ENCODE data around the gene S100A12.

Gene S100A12

DNA sequence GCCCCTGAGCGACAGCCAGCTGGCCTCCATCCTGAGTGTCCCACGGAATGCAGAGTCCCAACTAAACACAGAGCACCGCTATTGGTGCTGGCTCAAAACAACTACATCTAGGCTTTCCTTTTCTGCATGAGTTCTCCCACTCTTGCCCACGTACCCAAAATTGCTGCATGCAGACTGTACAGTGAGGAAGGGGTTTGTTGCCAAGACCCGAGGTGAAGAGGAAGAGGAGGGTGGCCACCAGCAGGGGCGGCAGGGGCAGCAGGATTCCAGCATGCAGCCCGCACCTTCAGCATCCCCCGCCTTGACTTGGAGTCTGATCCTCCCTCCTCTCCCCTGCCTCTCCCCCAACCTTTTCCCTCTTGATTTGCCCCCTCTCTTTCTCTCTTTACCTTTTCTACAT lies 9.7 kb downstream of the S100A12 start:
- no peak for DNase-seq

DNA sequence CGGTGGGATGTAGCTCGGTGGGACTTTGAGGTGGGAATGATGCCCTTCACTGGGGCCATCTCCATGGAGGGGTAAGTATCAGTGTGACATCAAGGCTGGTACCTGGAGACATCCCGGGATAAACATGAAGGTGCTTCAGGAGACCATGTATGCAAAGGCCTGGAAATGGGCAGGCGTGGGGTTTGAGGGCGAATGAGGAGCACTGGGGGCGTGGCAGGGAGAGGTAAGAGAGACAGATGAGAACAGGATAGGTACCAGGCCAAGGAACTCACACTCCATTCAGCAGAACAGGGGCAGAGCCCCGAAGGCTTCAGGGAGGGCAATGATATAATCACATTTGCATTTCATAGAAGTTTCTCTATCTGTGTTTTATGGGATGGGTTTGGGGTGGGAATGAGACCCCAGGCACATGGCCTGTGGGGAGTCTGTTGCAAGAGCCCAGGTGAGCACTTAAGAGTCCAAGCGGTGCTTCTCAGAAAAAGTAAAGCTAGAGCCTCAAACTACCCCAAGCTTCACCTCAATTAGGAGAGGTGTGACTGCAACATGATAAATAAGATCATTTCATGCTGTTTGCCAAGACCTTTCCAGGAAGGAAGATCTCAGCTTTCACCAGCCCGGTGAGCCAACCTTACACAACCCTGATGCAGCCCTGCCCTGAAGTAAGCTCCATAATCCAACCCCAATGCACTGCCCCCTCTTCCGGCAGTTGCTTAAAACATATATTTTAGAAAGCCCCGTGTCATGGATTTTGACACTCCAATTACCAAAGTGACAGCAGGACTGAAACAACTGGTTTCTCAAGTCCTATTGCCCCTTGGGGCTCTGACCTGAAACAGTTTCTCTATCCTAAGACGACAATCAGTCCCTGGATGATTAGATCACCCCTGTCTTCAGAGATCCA lies 10.4 kb downstream of the S100A12 start:
- DNase-seq, result no peak

- DNase-seq, result no peak
Measured at GRCh38 chr1:153364156-153364555, 11.3 kb downstream of the S100A12 start.

DNA sequence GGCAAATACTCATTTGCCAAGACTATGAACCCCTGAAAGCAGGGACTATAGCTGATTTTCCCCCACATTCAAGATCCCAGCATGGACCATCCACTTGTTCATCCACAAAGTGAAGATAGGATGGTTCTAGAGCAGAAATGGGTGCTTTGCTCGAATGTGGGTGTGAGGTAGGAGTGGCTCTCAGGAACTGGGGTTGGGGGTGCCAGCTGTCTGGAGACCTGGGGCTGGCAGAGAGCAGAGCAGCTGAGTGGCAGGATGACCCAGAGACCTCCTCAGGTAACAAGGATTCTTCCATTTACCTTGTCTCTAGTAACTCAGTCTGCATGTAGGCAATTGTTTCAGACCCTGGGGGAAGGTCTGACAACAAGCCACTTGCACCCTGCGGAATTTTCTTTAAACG lies 11.8 kb downstream of the S100A12 start:
- no peak for DNase-seq

GRCh38 chr1:153362187-153362775 lies 13.1 kb downstream of the S100A12 start:
- peak; percentile 83 for DNase-seq

DNA sequence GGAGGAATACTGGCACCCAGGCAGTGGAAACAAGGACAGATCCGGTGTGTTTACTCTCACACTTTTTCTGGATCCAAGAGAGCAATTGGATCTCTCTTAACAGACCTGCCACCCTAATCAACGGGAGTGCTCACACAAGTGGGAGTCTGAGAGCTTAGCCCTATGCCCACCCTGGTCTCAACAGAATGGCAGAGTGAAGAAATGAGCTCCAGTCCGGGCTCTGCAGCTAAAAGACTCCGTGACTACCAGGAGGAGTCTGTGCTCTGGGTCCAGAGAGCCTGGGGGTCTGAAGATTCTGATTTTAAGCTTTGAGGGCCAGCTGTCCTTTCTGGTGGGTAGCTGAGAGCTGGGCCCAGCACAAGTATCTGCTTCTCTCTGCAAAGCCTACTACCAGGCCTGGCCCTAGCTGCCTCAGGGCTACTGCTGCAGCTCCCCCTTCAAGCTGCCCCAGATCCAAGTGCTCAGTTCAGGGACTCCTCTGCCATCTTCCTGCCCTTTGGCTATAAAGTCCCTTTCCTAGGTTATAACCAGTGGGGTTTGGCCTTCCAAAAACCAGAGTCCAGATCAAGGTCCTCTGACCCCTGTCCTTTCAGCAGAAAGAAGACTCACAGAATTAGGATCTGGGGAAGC lies 13.8 kb downstream of the S100A12 start:
- no peak for DNase-seq

DNA sequence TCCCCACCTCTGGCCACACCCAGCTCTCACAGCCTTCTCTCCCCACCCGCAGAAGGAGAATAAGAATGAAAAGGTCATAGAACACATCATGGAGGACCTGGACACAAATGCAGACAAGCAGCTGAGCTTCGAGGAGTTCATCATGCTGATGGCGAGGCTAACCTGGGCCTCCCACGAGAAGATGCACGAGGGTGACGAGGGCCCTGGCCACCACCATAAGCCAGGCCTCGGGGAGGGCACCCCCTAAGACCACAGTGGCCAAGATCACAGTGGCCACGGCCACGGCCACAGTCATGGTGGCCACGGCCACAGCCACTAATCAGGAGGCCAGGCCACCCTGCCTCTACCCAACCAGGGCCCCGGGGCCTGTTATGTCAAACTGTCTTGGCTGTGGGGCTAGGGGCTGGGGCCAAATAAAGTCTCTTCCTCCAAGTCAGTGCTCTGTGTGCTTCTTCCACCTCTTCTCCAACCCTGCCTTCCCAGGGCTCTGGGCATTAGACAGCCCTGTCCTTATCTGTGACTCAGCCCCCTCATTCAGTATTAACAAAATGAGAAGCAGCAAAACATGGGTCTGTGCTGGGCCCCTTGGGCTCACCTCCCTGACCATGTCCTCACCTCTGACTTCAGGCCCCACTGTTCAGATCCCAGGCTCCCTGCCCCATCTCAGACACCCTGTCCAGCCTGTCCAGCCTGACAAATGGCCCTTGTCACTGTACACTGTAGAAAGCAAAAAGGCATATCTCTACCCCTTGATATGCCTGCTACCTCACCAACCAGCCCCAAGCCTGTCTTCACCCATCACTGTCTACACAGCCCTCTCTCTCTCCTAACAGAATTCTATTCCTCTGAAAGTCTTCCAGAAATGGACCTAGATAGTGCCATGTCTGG lies 14.6 kb downstream of the S100A12 start:
- no peak for DNase-seq

DNA sequence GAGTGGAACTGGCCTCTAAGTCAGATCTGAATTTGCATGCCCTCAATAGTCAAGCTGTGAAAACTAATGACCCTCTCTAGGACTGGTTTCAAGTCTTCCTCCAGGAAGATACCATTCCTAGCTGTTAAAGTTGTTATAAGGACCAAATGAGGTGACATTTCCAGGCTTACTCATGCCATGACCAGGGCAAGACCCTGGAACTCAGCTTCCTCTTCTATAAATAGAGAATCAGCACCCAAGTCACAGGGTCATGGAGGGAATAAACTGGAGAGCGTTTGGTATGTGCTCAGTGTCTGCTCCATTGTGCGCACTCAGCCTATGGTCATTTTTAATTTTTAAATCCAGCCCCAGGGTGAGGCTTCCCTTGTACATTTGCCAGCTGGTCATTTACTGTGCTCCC lies 15.2 kb downstream of the S100A12 start:
- no peak for DNase-seq

GRCh38 chr1:153359241-153359640 lies 16.2 kb downstream of the S100A12 start:
- no peak for DNase-seq

DNA sequence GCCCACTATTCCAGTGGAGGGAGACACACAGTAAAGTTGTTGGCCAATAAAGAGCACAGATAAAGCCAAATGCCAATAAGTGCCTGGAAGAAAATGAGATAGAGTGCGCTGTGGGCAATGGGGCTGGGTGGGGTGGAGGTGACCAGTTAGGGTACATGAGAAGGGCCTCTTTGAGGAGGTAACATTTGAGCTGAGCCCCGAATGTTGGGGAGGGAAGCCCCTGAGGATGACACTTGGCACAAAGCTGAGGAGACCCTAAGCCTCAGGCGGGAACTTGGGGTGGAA lies 16.8 kb downstream of the S100A12 start:
- no peak for DNase-seq

DNA sequence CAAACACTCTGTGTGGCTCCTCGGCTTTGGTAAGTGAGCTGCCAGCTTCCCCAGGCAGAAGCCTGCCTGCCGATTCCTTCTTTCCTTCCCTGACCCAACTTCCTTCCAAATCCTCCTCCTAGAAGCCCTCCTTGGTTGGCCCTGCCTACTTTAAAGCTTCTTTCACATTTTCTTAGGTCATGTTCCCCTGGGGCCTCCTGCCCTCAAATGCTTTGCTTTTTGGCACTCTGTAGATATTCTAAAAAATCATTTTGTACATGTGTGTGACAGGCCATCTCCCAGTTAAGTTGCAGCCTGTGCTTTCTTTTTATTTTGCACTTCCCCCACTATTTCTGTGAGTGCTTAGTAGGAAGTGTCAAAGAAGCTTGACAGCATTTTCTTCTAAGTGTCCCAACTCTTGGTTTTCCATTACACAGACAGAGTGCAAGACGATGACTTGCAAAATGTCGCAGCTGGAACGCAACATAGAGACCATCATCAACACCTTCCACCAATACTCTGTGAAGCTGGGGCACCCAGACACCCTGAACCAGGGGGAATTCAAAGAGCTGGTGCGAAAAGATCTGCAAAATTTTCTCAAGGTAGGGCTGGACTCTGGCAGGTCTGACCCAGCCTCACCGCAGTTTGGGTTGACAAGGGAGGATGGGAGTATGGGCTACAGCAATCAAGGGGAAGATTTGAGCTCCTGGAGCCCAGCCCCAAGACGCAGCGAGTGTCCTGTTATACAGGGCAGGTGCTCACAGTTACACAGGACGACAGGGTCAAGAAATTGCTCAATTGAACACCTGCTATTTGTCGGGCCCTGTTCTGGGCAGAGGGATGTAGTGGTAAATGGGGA lies 17.3 kb downstream of the S100A12 start, which contains the start of gene S100A9:
Gene S100A9, plus strand, starts transcription at position 2 of the 838 bp plus-strand sequence. Its CDS starts 430 bp downstream, at position 432.
- no peak for DNase-seq

GRCh38 chr1:153357076-153357852 lies 18.2 kb downstream of the S100A12 start:
- DNase-seq, result no peak

DNA sequence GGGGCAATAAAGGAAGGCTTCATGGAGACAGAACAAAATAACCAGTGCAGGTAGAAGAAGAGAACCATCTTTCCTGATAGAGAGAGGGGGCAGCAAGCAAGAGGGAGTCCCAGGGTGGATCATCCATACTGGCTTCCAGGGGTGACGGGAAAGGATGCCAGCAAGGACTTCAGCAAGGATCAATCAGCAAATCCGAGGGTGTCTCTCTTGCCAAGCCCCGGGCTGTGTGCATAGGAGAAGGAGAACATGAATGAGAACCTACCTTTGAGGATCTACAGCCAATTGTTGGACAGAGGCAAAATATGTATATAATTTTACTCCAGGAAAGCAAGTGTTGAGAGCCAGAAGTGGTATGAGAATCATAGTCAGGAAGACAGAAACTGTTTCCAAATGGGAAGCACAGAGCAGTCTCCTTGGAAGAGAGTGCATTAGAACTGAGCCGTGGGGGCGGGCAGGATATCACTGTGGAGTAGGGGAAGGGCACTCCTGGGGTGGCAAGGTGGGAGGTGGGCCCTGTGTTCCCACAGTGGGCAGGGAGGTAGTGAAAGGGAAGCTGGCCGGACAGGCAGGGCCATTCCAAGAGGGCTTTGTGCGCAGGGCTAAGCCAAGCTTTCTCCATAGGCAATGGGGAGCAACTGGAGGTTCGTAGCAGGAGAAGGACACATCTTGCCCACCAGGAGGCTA lies 18.9 kb downstream of the S100A12 start:
- DNase-seq, result no peak

DNA sequence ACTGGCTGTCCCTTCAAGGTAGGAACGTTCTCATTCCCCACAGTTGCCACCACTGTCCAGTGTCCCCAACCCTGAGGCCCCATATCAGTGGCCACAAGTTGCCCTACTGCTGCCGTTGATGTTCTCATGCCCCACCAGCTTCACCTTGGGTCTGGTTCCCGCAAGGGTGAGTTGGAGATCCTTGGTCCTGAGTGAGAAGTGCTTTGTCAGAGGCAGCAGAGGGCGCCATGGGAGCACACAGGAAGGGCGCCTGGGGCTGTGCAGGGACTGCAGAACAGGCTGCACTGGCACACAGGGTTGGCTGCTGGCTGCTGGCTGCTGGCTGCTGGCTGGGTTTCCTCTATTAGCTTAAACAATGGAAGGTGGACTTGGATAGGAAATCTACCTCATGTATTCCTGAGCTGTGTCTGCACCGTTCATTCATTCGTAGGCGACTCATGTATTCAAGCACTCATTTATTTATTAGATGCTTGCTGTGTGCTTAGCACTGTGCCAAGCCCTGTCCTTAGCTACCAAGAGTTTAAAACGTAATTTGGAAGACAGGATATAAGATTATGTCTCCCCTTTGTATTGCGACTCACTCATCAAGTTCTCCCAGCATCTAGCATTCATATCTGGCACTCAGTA lies 19.9 kb downstream of the S100A12 start:
- DNase-seq, result peak; percentile 82

- no peak for DNase-seq
Measured at GRCh38 chr1:153354515-153355193, 20.8 kb downstream of the S100A12 start.

DNA sequence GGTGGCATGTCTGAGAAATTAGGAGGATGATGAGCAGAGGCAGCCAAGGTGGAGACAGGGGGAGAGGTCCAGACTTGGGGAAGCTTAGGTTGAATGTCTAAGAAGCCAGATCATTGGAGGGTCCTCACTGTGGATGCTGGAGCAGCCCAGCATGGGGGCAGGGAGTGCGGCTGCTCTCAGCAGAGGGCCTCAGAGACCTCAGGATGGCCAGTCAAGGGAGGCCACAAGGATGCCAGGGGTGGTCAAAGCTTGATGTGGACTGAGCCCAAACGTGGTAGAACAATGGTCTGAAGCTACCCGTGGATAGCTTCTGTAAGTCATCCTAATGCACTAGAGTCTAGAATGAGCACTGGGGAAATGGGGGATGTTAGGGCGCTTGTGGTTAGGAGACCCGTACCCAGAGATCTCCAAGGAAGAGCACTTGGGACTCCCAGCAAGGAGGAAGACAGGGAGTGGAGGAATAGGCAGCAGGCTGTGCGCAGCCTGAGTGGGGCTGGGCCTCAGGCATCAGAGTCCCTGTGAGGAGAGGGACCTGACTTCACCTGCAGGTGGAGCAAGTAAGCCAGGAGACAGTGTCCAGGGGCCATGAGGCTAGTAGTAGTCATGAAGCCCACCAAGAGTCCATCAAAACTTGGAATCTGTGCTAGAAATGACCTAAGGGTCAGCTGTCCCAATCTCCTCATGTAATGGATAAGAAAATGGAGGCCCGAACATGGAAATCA lies 22.0 kb downstream of the S100A12 start:
- DNase-seq, result peak; percentile 43

DNA sequence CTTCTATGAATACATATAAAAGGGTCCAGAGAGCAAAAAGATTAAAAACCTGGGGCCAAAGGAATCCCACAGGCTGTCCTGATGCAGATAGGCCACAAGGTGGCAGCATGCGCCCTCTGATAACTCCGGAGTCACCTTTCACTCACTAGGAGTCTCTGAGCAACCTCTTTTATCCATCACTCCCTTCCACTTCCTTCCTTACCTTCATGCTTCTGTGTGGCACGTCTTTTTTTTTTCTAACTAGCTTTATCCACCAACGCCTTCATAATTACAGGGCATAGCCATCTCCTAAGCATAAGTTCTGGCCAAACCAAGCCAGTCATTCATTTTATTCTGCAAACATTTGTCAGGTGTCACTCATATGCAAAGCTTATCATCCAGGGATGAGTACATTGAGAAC lies 22.9 kb downstream of the S100A12 start:
- peak; percentile 94 for DNase-seq

GRCh38 chr1:153350321-153350957 lies 25.0 kb downstream of the S100A12 start:
- DNase-seq, result no peak
